ACC112 (cell line): ENCODE results near the gene RPS21.

Source experiments
- H2AFZ ChIP-seq: fragments of 200-600 bp; sonication (generic); one replicate; pipeline ENCODE4 v1.6.0; 2017; ENCODE audit warnings: antibody characterized with exemption, low read length; ENCODE audit not compliant: unreplicated experiment
- H3K27ac ChIP-seq: fragments of 200-600 bp; sonication (generic); 2 replicates; pipeline ENCODE4 v1.5.1; 2014; ENCODE audit warnings: low read depth, mild to moderate bottlenecking, antibody characterized with exemption, low read length, moderate library complexity
- H3K27me3 ChIP-seq: fragments of 200-600 bp; sonication (generic); 2 replicates; pipeline ENCODE4 v1.6.1; 2014; ENCODE audit warnings: mild to moderate bottlenecking, antibody characterized with exemption, low read length, moderate library complexity, mixed read lengths; ENCODE audit not compliant: insufficient read depth
- H3K36me3 ChIP-seq: fragments of 200-600 bp; sonication (generic); 2 replicates; pipeline ENCODE4 v1.6.1; 2016; ENCODE audit warnings: mild to moderate bottlenecking, antibody characterized with exemption, low read length, moderate library complexity, mixed read lengths; ENCODE audit not compliant: insufficient read depth
- H3K4me1 ChIP-seq: fragments of 200-600 bp; sonication (generic); one replicate; pipeline ENCODE4 v1.6.1; 2016; ENCODE audit warnings: low read length, mixed read lengths; ENCODE audit not compliant: insufficient read depth, unreplicated experiment, control insufficient read depth
- H3K4me3 ChIP-seq: fragments of 200-600 bp; sonication (generic); 2 replicates; pipeline ENCODE4 v1.5.1; 2014; ENCODE audit warnings: mild to moderate bottlenecking, low read depth, low read length
- H3K79me2 ChIP-seq: fragments of 200-600 bp; sonication (generic); one replicate; pipeline ENCODE4 v1.6.0; 2016; ENCODE audit warnings: low read length; ENCODE audit not compliant: control insufficient read depth, unreplicated experiment, insufficient read depth

The RPS21 gene

DNA sequence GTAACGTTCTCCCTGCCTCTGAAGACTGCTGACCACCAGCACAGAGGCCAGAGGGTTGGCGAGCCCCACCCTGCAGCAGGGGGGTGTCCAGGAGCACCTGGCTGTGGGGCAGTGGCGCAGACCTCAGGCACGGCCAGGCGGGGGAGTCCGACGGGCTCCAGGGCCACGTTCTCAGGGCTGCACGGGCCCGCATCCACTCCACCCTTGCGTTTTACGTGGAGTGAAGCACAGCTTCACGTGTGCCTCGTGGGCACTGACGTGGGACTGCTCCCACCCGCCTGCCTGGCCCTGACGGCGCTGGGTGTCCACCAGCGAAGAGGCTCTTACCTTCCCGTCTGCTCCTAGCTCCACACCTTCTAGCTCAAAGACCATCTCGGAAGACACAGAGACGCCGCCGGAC lies 6.9 kb downstream of the RPS21 start:
- no peak overlapping the region for H3K4me3 ChIP-seq
- H3K79me2 ChIP-seq: peaks cover 5% of the 10 kb centered on the region
- H3K36me3 ChIP-seq: no peaks in the 10 kb centered on the region; the same call in 1 of the 2 replicates
- no peak overlapping the region for H2AFZ ChIP-seq
- no peaks in the 10 kb centered on the region for H3K4me1 ChIP-seq
- no peak overlapping the region for H3K27ac ChIP-seq
- no peaks in the 10 kb centered on the region for H3K27me3 ChIP-seq

DNA sequence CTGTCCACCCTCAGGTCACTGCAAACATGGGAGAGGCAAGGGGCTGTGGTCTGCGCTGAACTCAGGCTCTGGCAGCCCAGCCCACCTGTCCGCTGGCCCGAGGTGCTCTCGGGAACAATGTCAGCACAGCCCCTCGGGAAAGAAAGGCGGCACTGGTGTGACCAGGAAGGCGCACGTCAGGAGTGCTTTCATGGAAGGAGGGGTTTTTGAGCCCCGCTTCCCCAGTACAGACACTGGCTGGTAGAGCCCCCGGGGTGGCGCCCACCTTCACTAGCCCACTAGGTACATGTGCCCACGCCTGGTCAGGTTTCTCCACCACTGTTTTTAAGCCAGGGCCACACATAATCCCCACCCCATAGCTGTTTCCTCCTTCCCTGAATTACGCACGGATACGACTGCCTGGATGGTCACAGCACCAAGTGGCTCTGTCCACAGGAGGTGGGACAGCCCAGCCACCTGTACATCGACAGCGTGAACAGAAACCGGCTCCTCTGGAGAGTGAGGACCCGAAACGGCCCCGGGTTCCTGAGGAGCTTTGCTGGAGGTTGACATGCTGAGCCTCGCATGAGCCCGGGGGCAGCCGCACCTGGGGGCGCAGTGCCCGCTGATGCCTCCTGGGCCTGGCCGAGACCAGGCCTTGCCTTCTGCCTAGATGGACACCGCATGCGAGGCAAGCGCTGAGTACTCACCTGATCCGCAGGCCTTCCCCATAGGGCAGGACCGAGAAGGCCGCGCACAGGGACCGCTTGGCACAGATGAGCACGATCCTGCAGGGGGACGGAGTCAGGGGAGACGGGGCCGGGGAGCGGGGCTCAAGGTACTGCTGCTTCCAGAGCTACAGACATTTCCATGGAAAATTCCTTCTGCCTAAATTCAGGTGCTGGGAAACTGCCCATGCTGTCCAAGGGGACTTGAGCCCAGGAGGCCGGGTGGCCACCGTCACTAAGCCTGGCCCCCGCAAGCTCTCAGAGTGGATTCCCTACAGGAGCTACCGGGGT lies 7.6 kb downstream of the RPS21 start:
- H2AFZ ChIP-seq: no peak overlapping the region
- H3K27ac ChIP-seq: no peak overlapping the region
- H3K36me3 ChIP-seq: no peaks in the 10 kb centered on the region
- no peaks in the 10 kb centered on the region for H3K27me3 ChIP-seq
- H3K79me2 ChIP-seq: no peaks in the 10 kb centered on the region
- H3K4me3 ChIP-seq: no peak overlapping the region
- H3K4me1 ChIP-seq: no peaks in the 10 kb centered on the region

DNA sequence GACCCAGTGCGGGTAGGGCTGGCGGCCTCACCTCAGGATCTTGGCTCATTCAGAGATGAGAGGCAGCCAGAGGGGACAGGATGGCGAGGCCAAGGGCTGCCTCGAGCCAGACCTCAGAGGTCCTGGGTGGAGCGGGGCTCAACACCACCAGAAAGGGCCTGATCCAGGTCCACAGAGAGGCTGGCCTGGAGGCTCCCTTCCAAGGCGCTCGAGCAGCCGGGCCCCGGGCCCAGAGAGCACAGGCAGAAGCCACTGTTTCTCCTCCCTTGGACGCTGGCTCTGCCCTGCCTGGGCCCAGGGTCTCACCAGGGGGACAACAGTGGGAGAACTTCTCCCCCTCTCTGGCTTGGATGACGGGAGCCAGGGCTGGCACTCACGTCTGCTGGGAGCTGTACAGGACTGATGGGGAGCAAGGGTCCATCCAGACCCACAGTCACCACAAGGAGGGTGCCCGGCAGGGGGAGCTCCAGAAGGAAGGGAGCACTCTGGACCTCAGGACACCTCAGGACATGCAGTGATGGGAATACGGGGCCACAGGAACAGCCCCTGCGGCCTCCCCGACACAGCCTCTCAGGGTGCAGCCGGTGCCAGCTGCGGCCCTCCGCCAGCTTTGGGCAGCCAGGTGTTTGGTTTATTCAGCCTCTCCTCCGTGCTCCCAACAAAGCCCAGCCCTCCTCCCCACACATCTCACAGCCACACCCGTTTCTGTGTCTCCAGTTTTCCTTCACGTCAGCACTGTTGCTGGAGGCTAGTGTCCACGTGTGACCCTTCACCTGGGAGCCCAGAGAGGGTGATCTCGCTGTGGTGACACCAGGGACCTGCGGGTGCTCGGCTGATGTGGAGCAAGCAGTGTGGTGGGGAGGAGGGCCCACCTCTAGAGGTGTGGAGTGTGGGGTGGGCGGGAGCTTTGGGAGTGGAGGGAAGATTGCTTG lies 8.7 kb downstream of the RPS21 start:
- H3K4me3 ChIP-seq: no peak overlapping the region
- no peaks in the 10 kb centered on the region for H3K36me3 ChIP-seq
- H3K79me2 ChIP-seq: no peaks in the 10 kb centered on the region
- no peaks in the 10 kb centered on the region for H3K4me1 ChIP-seq
- H3K27ac ChIP-seq: no peak overlapping the region
- no peak overlapping the region for H2AFZ ChIP-seq
- no peaks in the 10 kb centered on the region for H3K27me3 ChIP-seq

DNA sequence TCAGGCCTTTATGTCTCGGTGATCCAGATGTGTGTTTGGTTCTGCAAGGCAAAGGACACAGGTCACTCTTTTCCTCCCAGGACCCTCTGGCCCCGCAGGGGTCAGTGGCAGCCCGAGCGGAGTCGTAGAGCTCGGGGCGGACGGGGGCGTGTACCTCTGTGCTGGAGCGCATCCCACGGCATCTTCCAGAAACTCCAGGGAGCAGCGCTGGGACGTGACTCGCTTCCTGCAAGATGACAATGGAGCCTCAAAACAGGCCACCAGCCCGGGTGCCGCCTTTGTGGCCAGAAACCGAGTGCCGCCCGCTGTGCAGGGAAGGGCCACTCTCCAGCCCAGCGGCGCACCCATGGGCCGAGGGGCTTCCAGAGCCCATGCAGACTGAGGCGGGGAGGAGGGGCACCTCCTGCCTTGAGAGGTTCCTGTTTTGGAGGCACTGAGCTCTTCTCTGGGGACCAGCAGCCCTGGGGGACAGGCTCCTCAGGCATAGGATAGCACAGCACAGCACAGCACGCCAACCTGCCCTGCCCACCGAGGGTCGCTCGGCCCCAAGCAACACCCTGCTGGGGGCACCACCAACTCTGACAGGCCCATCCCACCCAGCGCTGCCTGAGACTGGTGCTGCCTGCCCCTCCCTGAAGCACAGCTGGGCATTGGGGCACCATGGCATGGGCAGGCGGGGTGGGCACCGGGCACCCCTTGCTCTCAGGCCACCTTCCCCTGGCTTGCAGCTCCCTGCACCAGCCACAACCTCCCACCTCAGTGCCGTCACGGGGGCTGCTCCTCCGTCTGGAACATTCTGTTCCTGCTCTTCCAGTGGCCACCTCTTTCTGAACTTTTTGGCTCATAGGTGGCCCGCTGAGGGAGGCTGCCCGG lies 9.7 kb downstream of the RPS21 start:
- Histone ChIP-seq H3K27ac (no peak overlapping the region), H3K27me3 (no peaks in the 10 kb centered on the region), H3K4me1 (no peaks in the 10 kb centered on the region), H2AFZ (no peak overlapping the region), H3K79me2 (no peaks in the 10 kb centered on the region), H3K4me3 (no peak overlapping the region), H3K36me3 (no peaks in the 10 kb centered on the region)

DNA sequence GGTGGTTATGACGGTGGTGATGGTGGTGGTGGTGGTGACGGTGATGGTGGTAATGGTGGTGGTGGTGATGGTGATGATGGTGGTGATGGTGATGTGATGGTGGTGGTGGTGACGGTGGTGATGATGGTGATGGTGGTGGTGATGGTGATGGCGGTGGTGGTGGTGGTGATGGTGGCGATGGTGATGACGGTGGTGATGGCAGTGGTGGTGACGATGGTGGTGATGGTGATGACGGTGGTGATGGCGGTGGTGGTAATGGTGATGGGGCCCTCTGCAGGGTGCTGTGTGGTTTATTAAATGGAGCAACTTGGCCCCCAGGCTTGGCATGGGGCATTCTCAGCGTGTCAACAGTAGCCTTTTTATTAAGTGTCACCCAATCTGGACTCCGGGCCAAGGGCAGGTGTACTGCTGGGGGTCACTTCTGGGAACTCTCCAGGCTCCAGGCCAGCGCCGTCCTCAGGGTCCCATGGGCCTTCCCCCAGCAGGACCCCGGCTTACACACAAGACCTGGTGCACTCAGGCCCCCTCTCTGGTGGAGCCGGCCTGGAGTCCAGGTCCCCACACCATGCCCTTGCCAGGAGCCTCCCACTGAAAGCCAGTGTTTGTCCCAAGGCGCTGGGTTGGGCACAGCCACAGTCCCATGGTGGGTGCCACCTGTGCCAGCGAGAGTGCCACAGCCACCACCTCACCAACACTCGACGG lies 11.4 kb downstream of the RPS21 start:
- Histone ChIP-seq H3K27me3 (no peaks in the 10 kb centered on the region), H2AFZ (no peak overlapping the region), H3K36me3 (no peaks in the 10 kb centered on the region), H3K79me2 (no peaks in the 10 kb centered on the region), H3K27ac (no peak overlapping the region), H3K4me1 (no peaks in the 10 kb centered on the region), H3K4me3 (no peak overlapping the region)

DNA sequence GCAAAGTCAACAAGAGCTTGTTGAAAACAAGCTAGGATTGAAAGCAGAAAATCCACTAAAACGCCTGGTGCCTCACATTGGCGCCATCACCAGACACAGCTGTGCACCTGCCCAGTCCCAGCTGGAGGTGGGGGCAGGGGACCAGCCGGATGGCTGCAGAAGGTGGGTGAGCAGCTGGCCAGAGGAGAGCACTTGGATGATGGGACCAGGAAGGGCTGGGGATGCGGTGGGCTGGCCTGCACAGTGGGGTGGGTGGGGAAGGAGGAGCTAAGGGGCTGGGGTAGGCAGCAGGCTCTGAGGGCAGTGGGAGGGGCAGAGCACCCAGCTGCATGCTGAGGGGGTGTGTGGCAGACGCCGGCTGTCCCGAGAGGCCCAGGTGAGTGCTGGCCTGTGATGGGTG lies 13.1 kb downstream of the RPS21 start:
- H3K27ac ChIP-seq: no peak overlapping the region
- H3K36me3 ChIP-seq: no peaks in the 10 kb centered on the region
- no peaks in the 10 kb centered on the region for H3K4me1 ChIP-seq
- no peaks in the 10 kb centered on the region for H3K27me3 ChIP-seq
- no peak overlapping the region for H2AFZ ChIP-seq
- no peaks in the 10 kb centered on the region for H3K79me2 ChIP-seq
- no peak overlapping the region for H3K4me3 ChIP-seq

DNA sequence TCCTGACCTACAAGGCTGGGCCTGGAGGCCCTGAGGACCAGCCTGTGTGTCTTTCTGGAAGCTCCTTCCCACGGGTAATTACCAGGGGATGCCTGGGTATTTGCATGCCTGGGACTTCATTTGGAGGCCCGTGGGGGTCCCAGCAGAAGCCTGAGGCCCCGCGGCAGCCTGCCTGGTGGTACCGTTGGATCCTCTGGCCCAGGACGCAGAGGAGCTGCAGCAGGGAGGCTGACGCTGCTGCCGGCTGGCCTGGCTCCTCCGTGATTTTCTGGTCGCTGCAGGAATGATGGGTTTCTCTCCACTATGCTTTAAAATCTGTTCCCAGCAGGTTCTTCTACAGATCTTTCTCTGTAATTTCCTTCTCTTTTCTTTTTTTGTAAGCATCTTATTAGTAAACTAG lies 13.6 kb downstream of the RPS21 start:
- H3K27ac ChIP-seq: no peak overlapping the region
- no peak overlapping the region for H2AFZ ChIP-seq
- no peaks in the 10 kb centered on the region for H3K79me2 ChIP-seq
- peaks cover under 1% of the 10 kb centered on the region for H3K4me1 ChIP-seq
- no peaks in the 10 kb centered on the region for H3K27me3 ChIP-seq
- H3K4me3 ChIP-seq: no peak overlapping the region
- H3K36me3 ChIP-seq: no peaks in the 10 kb centered on the region

DNA sequence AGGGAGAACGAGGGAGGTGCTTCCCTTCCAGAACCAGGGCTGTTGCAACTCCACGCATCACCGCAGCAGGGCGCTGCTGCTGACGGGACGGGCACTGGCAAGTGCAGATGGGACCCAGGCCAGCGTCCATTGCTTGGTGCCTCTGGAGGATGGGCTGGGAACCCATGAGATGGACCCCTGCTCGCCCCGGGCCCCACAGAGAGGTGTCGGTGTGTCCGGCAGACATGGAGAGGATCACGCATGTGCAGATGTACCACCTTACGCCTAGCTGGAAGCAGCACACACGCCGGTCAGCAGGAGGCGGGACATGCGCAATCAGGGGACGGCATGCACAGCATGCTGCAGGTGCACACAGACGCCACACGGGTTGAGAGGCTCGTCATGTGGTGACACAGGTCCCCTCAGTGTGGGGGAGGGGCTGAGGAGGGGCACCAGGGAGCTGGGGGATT lies 14.5 kb downstream of the RPS21 start:
- H3K79me2 ChIP-seq: peaks cover 3% of the 10 kb centered on the region
- no peak overlapping the region for H2AFZ ChIP-seq
- peaks cover 9% of the 10 kb centered on the region for H3K4me1 ChIP-seq
- H3K27ac ChIP-seq: no peak overlapping the region
- H3K4me3 ChIP-seq: no peak overlapping the region
- H3K36me3 ChIP-seq: no peaks in the 10 kb centered on the region
- H3K27me3 ChIP-seq: no peaks in the 10 kb centered on the region

DNA sequence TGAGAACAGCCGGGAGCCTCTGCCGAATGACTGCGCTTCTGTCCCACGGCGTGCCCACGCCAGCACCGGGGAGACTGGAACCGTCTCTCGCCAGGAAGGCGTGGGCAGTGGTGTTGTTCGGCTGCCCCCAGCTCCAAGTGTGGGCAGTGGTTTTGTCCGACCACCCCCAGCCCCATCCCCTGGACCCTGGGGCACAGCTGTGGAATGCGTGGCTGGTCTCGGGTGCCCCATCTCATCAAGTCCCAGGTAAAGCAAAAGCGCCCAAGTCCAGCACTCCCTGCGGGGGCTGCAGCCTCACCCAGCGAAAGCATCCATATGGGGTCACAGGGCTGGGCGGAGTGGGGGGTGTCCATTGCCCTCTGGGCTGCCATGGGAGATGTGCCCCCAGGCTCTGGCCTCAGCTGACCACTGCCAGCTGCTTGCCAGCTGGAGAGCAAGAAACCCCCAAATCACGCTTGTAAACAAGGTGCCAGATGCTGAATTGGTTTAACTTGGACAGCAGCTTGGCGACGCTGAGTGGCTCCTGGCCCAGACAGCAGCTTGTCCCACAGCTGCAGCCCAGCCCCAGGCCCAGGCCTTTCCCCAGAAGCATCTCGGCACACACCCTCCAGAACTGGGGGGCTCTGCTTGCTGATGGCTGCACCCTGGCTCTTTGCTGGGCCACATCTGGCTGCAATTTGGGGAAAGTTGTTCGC lies 15.7 kb downstream of the RPS21 start:
- Histone ChIP-seq H2AFZ (no peak overlapping the region), H3K4me3 (no peak overlapping the region), H3K36me3 (no peaks in the 10 kb centered on the region), H3K79me2 (peaks cover 8% of the 10 kb centered on the region), H3K27me3 (no peaks in the 10 kb centered on the region), H3K27ac (no peak overlapping the region), H3K4me1 (peaks cover 12% of the 10 kb centered on the region)
